ENCODE data around the gene GJB6. TPM values are rescaled to one million over a fixed set of nuclear protein-coding genes. Genes with fewer than 3 reads are reported as not detected.

The GJB6 gene
- total RNA-seq, 1 donor from 2014 or later = not detected

DNA sequence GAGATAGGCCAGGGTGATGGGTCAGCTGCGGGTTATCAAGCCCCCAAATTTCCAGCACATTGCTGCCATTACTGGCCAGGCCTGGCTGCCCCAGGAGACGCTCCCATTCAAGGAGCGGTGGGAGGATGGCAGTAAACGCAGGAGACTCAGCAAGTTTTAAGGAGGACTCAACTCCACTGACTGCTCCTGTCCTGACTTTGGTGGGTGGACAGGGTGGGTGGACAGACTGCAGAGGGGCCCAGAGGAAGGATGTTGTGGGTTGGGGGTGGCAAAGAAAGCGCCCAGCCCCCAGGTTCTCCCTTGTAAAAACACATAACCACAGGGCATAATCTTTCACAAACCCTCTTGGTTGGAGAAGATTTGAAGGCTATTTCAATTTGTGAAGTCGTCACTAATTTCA, 4.4 kb downstream of the GJB6 start:
- DNase-seq (ENCODE audit: low spot score) = no peak

DNA sequence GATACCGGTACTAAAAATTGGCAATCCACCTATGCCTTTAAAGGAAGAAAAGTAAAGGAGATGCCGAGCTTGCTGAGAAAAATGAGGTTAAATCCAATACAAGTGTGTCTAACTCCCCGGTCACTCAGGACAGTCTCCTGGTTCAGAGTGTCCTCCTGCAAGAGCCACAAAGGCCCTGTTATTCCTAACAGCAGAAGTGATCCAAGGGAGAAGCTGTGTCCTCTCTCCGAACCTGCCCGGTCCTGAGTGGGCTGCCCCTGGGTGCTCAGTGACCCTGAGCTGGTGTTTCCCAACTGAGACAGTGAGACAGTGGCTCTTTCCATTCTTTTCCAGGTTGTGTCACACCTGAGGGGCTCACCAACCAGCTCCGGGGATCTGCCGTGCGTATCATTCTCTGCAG, 4.8 kb downstream of the GJB6 start:
- no peak for DNase-seq (ENCODE audit: low spot score)

DNA sequence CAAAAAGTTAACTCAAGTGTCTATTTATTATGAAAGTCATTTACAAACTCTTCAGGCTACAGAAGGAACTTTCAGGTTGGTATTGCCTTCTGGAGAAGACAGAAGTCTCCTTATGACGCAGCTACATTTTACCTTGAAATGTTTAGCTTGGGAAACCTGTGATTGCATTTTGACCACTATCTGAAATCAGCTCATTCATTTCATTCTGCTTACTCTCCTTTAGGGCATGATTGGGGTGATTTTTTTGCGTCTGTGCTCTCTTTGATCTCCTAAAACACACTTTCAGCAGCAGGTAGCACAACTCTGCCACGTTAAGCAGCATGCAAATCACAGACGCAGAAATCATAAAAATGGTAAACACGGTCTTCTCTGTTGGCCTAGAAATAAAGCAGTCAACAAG, 9.6 kb downstream of the GJB6 start:
- DNase-seq (ENCODE audit: low spot score) = no peak

DNA sequence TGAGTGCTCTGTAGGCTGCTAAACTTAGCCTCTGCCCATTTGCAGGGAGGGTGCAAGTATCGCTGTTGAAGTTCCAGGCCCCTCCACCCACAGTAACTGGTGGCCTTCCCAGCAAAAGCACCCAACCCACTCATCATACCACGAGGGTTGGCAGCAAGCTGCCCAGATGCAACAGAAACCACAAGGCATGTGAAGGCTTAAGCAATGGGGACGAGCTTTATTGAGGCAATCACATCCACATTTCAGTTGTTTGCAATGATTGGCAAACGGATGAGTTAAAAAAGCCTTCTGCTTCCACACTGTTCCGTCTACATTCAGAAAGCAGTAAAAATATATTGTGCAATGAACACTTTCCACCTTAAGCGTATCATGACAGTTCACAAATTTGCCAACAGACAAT, 10.3 kb downstream of the GJB6 start:
- no peak for DNase-seq (ENCODE audit: low spot score)

DNA sequence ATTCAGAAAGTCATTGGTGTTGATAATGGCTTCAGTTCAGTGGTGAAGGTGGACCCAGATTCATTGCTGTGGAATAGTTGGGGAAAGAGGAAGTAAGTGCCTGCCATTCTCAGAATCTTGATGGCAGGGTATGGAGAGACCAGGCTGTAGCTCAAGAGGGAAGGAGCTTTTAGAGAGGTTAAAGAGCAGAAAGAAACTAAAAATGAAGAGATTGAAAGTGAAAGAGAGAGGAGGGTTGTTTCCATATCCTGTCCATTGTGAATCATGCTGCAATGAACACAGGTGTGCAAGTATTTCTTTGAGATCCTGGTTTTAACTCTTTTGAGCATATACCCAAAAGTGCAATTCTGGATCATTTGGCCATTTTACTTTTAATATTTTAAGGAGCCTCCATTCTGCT, 12.5 kb downstream of the GJB6 start:
- no peak for DNase-seq (ENCODE audit: low spot score)

DNA sequence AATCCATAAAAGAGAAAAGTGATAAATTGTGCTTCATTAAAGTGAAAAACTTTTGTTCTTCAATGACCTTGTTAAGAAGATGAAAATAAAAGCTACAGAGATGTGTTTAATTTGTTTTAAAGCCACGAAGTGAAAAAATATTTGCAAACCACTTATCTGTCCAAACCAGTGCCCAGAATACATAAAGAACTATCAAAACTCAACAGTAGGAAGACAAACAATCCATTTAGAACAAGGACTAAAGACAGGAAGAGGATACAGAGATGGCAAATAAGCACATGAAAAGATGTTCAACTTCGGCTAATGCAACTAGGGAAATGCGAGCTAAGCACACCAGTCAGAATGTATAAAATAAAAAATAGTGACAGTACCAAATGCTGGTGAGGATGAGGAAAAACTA, 15.0 kb downstream of the GJB6 start:
- no peak for DNase-seq (ENCODE audit: low spot score)

DNA sequence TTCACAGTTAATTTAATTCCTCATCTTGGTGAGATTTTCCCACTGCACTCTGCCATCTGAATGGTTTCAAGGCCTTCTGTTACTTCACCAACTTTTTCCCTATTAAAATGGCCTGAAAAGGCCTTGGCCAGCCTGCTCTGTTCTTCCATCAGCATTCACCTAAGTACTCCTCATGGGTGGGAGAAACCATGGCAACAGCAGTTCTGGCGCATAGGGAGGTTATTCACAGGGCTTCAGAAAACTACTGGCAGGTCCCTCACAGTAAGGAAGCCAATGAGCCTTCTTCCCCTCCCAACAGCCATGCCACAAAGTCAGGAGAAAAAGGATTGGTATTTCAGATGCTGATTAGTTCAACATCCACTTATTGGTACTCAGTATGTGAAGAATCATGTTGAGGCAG, 22.2 kb downstream of the GJB6 start:
- DNase-seq (ENCODE audit: low spot score) = no peak

DNA sequence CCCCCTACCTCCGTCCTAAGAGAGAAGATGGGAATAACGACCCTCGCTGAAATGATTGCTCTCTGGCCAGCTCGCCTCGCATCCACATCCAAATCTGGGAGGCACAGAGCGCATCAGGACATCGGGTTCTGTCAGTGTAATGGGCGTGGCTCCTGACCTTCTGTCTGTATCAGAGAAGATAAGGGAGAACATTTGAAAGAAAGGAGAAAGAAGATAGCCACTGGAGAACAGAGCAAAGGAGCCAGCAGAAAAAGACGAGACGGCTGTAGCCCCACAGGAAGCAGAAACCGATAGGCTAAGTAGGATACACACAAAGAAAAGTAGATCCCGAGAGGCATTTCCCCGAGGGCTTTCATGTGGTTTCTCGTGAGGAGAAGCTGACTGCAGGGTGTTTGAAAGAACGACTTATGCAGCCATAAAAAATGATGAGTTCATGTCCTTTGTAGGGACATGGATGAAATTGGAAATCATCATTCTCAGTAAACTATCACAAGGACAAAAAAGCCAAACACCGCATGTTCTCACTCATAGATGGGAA, 25.4 kb downstream of the GJB6 start:
- DNase-seq (ENCODE audit: low spot score) = no peak

DNA sequence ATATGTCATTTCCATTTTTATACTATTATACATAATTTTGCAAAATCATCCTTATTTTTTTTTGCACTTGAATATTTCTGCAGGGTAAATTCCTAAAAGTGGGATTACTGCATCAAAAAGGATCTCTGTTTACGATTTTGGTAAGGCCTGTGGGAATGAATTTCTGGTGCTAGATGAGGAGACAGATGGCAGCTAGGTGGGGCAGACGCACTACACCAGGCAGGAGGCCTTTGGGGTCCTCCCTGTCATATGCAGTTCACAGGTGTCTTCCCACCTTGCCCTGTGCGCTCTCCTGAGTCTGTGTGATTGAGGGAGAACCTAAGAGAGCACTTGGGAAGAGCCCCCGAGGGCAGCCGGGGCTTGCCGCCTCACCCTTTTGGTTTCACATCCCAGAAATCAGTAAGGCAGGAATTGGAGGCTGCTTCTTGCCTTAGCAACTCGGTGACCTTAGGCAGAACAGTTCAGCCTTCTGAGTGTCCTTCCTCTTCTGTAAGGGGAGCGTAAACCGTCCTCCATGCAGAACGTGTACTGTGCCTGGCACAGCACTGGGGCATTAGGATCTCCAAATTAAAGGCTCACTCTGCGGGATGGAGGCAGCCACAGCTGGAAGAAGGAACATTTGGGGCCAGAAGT, 25.9 kb downstream of the GJB6 start:
- DNase-seq (ENCODE audit: low spot score) = no peak

DNA sequence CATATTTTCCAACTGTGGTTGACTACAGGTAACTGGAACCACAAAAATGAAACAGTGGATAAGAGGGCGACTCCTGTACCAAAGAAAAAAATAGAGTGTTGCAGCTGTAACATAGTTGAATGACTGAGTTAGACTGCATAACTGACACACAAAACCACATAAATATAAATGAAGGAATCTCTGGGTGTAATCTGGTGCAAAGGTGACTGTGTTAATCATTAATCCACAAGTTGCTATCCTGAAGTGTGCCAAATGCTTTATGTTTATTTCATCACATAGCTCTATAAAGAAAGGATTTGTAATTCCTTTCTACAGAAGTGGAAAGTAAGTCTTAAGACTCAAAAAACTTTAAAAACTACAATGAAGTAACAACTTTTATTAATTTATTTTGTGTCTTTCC, 33.3 kb downstream of the GJB6 start:
- DNase-seq (ENCODE audit: low spot score) = no peak

DNA sequence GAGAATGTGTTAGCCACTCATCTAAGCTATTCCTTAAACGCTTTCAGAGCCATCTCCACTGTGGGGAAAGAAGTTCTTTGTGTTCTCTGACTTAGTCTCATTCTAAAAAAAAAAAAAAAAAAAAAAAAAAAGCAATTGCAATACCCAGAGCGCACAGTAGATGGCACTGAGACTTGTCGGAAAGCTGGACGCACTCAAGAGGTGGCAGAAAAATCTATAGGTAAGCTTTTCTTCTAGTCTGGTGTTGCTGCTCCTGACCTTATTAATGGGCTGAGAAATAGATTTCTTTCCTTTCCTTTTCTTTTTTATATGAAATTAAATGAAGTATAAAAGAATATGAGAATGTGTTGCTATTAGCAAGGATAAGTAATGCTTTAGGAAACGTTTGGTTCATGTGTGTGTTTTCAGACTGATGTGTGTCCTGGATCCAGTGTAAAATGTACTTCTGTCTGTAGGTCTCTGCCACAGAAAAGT, 34.7 kb downstream of the GJB6 start:
- DNase-seq (ENCODE audit: low spot score) = no peak

DNA sequence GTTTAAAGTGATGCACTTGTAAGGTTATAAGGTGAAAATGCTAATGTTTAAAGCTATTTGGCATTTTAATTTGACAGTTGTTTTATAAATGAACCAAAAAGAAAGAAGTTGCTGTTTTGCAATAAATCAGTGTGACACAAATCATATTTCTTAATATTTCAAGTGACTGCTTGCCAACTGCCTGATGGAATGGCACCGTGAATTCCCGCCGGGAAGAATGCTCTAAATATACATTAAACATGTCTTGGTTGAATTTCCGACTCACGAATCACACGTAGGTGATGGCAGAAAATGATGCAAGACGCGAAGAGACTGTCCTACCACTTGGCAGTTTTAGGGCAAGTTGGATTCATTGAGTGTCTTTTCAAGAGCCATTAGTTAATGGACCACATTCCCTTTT, 36.3 kb downstream of the GJB6 start:
- DNase-seq (ENCODE audit: low spot score) = no peak

DNA sequence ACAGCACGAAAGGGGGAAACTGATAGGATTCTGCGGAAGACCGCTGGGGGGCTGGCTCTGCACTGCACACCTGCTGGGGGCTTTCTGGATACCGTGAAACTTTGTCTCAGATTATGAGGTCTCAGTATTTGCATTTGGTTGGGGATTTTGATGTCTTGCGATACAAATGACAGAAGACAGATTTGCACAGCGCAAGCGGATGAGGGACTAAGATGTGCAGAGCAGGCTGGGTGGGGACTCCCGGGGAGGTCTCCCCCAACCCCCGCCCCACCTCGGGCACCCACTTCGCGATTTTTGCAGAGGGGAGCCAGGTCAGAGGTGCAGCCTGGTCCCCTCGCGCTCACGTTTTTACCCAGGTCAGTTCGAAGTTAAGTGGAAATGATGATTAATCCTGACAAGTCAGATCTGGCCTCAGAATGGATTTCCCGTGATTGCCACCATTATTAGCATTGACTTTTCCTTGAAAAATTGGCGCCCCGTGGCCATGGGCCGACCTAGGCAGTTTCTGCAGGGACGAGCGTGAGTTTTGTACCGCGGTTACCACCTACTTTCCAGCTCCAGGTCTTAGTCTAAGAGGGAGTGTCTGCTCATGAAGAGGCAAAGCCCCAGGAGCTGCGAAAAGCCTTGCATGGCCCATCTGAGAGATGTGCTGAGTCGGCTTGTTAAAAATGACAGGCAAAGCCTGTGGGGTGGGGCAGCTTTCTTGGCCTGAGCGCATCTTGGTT, 38.0 kb downstream of the GJB6 start:
- DNase-seq (ENCODE audit: low spot score) = no peak

DNA sequence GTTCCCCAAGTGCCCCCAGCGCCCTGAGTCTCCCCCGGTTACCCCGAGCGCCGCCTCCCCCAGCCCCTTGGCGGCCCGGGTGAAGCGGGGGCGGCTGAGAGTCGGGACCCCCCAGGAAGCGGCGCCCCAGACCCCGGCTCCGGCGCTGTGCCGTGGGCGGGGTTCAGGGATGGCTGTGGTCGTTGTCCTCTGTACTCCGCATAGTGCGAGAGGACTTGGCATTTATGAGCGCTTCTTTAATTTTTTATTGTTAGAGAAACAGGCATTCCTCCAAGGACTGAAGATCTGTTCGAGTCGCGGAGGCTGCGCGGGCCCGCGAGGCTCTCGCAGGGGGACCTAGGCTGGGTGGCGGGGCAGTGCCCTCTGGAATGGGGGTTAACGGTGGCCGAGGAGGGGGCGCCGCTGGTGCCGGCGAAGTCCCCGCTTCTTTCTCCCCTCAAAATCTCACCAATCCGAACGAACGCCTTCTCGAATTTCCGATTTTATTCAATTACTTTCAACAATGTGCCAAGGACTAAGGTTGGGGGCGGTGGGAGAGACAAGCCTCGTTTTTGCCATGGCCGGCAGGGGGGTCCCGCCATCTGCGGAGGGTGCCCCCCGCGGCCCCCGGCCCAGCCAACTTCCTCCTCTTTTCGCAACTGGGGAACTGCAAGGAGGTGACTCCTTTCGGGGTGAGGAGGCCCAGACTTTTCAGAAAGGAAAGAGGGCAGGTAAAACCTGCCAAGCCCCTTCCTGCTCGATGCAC, 38.8 kb downstream of the GJB6 start:
- no peak for DNase-seq (ENCODE audit: low spot score)

DNA sequence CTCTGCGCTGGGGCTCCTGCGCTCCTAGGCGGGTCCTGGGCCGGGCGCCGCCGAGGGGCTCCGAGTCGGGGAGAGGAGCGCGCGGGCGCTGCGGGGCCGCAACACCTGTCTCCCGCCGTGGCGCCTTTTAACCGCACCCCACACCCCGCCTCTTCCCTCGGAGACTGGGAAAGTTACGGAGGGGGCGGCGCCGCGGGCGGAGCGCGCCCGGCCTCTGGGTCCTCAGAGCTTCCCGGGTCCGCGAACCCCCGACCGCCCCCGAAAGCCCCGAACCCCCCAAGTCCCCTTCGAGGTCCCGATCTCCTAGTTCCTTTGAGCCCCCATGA, 39.3 kb downstream of the GJB6 start, which contains the start of gene GJB2:
Gene GJB2 (minus strand): TSS at position 103 of the 326 bp plus-strand sequence. CDS start 3,357 bp downstream, outside the sequence.
- DNase-seq (ENCODE audit: low spot score) = no peak

DNA sequence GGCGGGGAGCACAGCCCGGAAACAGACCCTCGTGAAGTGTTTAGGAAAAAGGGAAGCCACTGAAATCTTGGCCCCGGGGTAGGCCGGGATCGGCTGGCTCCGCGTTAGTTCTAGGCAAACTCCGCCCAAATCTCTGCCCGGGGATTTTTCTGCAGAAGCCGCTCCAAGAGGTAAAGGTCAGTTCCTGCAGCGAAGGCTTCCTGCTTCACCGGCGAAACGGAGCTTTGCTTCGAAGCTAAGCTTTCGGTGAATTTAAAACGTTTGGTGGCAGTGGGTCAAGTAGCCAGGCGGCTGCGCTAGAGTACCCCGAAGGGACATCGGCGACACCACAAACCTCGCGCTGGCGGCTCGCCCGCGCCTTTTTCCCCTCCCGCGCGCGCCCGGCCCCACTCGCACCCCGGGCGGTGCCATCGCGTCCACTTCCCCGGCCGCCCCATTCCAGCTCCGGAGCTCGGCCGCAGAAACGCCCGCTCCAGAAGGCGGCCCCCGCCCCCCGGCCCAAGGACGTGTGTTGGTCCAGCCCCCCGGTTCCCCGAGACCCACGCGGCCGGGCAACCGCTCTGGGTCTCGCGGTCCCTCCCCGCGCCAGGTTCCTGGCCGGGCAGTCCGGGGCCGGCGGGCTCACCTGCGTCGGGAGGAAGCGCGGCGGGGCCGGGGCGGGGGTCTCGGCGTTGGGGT, 39.8 kb downstream of the GJB6 start:
- no peak for DNase-seq (ENCODE audit: low spot score)

DNA sequence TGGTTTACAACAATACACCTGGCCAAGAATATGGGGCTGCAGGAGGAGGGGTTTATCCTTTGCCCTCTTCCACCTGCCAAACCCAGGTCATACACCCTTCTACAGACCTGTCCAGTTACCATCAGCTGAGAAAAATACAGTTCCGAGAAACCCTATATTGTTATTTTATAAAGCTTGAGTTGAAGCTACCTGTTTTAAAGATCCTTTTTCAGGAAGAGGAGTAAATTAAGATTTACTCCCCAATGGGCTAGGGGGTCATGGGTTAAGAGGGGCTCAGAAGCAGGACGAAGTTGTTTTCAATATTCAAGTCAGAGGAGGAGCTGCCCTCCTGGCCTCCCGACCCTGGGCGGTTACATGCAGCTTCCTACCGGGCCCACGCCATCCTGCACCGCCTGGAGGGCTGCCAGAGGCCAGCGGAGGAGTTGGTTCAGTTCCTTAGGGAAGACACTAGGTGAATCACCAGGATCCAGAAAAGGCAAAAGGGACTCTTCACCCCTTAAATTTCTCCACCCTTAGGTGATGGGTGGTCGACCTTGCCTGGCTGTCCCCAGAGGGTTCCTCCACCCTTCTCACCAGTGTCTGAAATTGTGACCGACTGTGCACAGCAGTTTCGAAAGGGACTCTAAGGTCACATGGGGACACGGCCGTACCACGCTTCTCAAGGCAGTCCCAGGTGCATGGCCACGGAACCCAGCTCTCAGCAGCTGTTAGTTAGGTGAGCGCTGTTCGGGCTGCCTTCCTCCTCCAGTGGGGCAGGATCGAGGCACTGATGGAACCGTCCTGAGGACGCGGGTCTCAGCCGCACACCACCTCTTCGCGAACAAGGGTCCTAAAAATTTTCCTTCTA, 40.6 kb downstream of the GJB6 start:
- DNase-seq (ENCODE audit: low spot score) = no peak

DNA sequence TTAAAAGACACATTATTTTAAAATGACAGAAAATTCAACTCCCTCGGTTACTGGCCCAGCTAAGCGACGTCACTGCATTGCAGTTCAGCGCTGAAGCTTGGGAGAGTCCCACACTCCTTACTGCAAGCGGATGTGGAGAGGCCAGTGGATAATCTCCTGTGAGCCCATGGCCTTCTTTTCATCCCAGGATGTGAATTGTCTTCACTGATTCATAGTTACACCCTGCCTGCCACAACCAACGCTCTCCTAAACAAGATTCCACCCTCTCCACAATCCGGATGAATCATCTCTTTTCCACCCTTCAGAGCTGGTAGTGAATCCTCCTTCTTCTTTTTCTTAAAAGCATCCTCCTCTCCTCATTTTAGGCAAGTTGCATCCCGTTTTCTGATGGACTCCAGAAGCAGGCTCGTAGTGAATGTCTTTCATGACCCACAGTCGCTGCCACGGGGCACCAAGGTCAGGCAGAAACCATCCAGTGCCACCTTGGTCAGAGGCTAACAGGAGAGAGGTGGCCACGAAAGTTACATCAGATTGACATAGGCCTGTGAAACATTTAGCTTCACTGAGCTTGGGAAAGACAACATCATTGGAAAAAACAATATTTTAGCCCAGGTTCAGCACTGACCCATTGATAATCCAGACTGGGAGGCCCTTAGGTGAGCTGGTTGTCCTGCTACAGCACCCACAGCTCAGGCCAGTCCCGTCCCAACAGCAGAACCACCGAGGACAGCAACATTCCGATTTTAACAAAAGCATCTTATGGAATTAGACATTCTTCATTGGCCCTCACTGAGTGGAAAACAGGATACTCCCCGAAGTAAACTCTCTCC, 41.4 kb downstream of the GJB6 start:
- no peak for DNase-seq (ENCODE audit: low spot score)

DNA sequence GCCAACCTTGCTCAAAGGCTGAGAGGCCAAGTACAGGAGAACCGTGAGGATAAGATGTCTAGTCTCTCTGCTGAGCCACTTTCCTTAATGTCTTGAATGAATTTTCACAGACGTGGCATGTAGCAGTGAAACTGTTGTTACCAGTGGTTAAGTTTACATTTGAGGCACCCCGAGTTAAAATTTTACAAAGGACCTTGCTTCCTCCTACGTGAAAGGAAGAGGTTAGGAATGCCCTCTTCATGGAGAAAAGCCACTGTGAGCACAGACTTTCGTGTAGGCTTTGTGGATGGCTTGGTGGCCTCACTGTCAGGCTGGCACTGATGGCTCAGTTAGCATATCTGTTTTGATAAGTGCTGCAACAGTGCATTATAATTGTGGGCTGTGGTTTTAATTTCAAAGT, 42.0 kb downstream of the GJB6 start:
- DNase-seq (ENCODE audit: low spot score) = no peak
